ENCODE measurements around the gene MACROD2.

MACROD2 gene

DNA sequence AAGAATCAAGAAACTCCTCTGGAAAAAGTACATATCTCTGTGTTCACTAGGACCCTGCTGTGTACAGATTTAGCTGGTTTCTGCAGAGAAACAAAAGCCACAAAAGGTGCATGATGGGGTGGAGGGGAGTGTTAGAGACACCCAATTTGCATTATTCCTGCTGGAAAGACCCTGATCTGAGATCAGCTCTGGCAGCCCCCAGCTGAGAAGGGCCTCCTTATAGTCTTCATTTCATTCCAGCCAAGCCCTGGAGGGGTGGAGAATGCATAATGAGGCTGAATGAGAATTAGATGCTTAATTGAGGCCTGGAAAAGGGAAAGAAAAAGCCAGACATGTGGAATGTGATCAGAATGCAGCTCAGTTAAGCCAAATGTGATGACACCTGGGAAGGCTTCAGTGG is 2032.4 kb downstream of the MACROD2 start:
- no peak for DNase-seq

DNA sequence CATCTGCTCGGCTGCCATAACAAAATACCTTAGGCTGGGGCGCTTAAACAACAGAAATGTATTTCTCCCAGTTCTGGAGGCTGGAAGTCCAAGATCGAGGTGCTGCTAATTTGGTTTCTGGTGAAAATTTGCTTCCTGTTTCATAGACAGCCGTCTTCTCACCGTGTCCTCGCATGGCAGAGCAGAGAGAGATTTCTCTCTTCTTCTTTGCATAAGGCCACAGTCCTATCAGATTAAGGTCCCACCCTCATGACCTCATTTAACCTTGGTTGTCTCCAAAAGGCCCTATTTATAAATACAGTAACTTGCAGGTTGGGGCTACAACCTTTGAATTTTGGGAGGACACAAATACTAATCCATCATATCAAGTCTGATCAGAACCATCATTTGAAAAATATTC is 2033.6 kb downstream of the MACROD2 start:
- no peak for DNase-seq

DNA sequence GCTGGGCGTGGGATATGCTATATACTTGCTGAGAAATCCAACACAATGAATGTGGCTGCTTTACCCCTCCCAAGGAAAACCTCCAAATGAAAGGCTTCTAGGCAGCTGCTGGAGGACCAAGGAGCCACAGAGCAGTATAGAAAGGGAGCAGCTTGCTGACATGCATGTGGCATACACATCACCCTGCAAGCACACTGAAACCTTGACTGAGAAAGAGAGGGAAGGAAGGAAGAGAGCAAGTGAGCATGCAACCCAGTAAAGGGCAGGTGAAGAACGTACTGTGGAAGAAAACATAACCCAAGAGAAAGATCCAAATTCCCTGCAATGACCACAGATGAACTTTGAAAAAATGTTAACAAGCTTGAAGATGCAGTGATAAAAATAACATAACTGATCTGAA is 2034.9 kb downstream of the MACROD2 start:
- DNase-seq: no peak

DNA sequence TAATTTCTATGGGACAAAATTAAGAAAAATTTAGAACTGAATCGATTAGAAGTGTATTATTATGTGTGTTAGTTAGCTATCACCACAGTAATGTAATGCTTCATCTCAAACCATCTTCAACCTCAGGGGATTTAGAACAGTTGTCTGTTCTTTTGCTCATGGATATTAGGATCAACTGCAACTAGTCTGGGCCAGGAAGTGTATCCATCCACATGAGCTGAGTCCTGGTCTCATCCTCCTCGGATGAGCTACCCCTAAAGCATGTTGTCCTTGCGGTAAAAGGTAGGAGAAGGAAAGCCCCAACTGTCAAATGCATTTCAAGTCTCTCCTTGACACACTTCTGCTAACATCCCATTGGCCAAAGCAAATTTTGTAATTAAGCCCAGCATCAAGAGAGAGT is 2040.3 kb downstream of the MACROD2 start:
- DNase-seq: no peak

DNA sequence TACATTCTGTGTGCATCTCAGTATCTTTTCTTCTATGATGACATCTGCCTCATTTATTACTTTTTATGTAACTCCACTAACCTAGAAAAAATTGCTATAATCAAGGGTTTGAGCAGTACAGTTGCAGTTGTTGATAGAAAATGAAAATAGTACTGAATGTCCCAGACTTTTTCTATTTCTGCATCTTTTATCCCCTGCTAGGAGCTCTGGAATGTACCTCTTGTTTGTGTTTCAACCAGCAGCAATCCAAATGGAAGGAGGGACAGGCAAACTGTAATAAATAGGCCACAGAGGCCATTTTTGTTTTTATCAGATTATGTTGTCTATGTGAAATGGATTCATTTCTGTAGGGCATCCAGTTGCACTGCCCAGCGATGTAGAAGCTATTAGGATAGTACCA is 2041.0 kb downstream of the MACROD2 start:
- no peak for DNase-seq

DNA sequence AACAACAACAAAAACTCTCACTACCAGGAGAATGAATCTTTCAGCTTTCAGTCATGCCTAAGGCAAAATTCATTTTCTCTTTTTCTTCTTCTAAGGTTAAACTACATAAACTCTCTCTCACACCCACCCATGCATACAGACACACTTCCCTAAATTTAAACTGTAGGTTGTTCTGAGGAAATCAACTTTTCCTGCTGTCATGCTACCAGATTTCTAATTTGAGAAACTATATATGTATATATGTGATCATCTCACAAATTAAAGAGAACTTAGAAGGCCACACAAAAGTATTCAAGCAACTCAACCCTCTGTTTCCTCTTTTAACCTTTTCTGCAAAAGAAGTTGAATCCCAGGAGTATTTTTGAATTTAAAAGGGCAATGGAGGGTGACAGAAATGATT is 2045.4 kb downstream of the MACROD2 start:
- DNase-seq: no peak

DNA sequence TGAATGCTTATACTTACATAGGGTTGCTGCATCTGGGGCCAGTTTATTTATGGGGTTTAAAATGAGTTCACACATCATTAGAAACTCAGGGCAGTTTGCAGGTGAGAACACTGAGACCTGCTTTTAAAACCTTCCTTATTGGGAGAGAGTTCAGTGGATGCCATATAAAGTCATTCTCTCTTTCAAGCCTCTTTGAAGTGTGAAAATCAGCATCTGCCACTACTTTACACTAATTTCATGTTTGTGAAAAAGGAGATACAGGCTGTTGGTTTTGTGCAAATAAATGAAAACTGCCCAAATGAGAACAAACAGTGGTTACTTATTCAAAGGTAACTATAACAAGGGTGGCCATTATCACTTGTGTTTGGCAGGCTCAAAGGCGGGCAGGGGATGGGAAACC is 2047.4 kb downstream of the MACROD2 start:
- no peak for DNase-seq

DNA sequence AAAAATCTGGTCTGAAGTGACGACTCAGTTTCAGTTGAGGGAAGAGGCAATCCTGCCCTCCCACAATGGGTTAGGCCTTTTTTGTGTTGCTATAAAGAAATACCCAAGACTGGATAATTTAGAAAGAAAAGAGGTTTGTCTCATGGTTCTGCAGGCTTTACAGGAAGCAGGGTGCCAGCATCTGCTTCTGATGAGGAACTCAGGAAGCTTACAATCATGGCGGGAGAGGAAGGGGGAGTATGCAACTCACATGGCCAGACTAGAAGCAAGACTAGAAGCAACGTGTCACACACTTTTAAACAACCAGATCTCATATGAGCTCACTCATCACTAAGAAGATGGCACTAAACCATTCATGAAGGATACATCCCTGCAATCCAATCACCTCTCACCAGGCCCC is 2048.6 kb downstream of the MACROD2 start:
- DNase-seq: no peak

DNA sequence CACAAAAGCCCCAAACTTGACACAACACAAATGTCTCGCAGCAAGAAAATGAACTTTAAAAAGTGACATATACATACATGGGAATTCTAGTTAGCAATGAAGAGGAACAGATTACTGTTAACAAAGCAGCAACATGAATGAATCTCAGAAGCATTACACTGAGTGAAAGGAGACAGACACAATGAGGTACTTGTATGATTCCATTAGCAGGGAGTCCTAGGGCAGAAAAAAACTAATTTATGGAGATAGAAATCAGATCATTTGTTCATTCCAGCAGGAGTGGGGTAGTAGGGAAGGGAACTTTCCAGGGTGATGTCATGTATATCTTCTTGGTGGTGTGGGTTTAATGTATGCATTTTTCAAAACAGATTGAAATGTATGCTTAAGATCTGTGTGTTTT is 2053.6 kb downstream of the MACROD2 start:
- no peak for DNase-seq

DNA sequence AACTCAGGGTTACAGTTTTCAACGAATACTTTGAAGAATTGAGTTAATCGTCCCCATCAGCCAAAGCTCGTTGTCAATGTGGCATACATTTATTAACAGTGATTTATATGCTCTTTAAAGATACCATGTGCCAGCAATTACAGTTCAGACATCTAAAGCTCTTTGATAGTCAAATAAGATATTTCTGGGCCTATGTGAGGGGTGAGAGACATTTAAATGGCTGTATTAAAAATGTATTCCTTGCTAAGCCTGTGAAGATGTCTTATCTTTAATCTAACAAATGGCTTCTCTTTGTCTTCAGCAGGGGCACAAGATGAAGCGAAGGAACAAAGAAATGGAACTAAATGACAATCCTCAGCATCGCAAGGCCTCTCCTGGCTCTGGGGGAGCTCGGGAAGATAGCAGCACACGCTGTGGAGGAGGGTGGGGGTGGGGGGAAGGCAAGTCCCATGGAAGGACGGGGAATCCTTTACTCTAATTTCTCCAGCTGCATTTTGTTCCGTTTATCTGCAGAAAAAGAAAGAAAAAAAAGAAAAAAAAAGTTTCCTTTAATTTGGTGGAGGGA is 2054.3 kb downstream of the MACROD2 start:
- no peak for DNase-seq

DNA sequence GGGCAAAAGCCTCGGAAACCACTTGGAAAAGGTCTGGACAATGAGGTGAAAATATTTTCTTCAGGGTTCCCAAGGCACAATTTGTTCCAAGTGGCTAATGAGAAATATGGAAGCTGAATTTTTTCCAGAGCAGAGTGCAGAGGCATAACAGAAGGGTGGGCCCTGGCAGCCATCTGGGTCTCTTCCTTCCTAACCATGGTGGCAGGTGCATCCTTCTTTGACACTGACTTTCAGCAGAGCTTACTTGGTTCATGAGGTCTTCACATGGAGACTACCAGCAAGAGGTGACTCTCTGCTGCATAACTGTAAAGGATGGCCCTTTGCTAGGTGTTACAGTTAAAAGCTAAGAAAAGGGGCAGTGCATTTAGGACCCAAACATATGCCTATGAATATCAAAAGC is 2055.1 kb downstream of the MACROD2 start:
- no peak for DNase-seq

DNA sequence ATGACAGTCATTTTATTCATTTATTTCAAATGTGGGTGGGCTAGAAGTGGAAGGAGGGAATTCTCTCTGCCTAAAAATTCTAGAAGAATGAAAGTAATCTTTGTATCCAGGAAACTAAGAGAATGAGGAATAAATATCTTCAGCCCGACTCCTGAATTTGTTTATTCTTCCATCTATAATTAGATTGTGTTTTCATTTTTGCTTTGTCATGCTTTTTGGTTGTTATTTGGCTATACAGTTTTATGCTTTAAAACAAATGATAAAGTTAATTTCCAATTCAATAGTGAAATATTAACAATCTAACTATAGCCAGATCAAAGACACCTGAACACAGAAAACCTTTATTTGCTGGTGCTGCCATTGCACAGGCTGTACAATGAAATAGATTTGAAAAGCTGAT is 2056.7 kb downstream of the MACROD2 start:
- no peak for DNase-seq

DNA sequence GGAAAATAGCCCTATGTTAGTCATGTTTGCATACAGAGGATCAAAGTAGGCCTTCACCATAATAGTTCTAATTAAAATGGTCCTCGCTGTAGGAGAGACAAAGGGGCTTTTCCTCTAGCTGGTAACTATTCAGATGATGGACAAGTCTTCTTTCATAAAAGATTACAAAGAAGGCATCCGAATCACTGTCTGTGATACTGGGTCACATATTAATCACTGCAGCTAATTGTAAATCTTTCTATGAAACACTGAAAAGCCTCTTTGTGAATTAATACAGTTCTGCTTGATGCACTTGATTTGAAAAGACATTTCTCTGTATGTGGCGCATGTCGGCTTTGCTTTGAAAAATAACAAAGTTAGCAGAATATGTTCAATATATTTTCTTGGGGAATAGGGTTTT is 2057.1 kb downstream of the MACROD2 start:
- DNase-seq: no peak

DNA sequence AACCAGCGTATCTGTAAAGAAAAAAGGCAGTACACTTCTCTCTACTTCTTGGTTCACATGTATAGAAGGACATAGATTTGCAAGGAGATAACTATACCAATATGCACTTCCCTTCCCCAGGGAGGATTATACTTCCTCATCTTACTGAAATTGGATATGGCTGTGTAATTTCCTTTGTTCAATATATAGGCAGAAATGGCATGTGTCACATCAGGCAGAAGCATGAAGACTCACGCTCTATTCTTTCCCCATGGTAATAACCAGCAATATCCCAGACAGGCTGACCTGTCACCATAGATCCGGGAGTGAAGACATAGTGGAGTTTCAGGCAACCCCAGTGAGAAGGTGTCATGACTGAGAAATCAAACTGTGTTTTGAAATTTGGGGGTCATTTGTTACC is 2059.7 kb downstream of the MACROD2 start:
- DNase-seq: no peak

DNA sequence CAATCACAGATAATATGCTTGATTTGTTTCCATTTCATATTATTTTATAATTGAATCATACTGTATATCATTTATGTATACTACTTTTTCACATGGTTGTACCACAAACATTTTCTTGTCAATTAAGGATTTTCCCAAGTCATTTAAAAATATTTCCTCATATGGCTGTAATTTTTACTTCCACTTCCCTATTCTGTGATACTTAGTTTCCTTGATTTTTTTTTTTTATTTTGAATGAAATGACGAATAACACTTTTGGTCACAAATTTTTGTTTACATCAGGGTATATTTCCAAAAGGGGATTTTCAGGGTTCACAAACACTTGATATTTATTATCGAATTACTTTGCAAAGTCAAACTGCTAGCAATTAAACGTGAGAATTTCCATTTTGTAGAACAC is 2062.3 kb downstream of the MACROD2 start:
- DNase-seq: no peak

DNA sequence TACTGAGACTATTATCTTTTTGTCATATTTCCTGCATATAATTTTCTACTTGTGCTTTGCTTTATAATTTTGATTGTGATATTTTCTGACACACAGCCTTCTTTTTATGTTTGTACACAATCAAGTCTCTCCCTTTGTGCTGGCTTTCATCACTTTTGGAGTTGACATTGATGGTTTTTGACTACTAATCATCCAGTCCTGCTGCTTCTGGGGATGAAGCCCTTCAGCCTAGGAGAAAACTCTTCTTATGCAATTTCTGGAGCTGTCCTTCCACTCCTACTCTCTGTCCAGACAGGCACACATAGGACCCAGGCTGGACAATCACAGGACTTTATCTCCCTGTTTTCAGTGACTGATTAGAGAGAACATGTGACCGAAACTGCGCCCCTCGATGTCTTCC is 2063.0 kb downstream of the MACROD2 start:
- DNase-seq: no peak

DNA sequence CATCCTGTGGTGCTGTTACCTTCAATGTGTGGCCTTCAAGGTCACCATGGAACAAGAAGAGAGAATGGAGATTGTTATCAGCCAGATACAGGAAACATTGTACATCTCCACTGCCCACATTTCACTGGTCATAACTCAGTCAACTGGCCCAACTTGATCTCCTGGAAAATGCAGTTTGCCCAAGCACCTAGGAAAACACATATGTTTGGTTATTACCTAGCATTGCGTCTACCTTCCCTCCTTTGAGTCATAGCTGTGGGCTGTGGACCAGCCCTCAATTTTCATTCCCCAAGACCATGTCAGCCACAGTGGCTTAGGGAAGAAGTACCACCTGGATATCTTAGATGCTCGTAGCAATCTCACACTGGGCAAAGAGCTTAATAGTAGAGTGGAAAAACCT is 2064.5 kb downstream of the MACROD2 start:
- no peak for DNase-seq

DNA sequence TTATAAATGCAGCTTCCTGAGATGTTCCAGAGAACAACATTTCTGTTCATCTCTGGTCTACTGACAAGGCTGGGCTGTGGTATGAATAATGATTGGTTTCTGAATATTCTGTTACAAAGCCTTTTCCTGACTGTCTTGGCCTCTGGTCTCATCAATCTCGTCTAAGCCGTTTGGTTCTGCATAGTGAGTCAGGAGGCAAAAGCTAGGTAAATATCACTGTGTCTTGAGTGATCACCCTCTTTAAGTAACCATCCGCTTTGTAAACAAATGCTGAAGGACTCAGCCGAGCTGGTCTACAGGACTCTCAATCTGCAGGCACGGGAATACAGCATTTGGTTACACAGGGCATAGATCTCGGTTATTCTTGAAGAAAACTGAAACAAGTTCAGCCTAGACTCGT is 2066.0 kb downstream of the MACROD2 start:
- no peak for DNase-seq

DNA sequence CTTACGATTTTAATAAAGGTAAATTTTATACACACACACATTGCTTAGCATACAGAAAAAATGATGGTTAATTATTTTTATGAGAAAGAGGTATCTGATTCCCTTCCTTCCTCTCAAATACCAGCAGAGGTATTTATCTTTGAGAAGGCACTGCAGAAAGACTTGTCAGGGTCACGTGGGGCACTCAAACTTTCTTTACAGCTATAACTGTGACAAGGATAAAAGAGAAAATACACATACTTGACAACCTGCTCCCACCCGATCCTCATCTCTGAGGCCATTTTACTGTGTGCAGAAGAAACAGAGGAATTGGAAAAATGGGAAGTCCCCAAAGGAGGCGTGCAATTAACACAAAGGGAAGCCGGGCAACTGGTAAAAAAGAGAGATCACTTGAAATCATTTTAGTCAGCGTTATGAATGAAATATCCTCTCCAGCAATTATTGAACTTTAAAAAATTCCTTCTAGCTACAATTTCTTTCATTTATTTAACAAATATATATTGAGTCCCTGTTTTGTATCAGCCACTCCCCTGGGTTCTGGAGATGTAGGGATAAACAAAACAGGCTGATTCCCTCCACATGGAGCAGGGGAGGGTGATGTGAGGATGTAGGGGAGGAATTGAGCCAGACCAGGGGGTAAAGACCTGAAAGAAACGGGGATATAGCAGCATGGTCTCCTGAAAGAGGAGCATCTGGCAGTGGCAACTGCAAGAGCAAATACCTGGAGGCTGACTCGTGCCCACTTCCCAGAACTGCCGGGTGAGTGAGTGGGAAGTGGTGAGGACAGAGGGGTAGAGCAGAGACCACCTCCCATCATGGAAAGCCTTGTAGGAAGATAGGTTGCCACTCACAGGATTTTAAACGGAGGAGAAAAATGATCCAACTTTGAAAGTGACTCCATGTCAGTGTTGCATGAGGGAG is 2067.6 kb downstream of the MACROD2 start:
- no peak for DNase-seq

DNA sequence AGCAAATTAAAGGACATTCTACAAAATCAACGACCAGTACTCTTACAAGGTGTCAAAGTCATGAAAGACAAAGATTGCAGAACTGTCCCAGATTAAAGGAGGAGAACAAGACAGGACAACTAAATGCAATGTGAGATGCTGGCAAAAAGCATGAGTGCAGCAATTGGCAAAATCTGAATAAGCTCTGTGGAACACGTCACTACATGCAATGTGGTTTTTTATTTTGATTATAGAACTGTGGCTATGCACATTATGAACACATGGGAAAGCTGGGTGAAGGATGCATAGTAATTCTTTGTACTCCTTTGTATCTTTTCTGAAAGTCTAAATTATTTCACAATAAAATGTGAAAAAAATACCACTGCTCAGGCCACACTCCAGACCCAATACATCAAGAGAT is 2068.6 kb downstream of the MACROD2 start:
- DNase-seq: no peak

DNA sequence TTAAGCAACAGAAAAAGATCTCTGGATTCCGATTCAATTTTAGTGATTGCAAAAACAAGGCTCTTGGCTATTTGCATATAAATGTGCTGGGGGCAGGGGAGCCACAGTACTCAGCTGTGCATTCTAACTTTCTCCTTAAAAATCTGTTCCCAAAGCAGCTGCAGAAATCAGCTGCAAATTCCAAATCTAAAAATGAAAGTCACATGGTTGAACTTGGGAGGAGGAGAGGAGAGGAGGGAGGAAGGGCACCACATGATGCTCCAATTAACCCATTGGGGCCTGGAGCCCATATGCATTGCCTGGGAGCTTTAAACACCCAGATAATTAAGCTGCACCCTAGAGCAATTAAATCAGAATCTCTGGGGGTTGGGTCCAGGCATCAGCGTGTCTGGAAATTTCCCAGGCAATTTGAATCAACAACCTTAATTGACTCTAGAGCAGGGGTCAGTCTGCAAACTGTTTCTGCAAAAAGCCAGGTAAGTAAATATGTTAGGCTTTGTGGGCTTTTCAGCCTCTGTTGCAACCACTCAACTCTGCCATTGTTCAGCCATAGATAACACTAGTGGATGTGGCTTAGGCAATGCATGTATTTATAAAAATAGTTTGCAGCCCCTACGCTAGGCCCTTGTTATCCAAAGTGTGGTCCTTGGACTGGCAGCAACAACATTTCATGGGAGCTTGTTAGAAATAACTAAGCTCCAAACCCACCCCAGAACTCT is 2069.8 kb downstream of the MACROD2 start:
- no peak for DNase-seq

DNA sequence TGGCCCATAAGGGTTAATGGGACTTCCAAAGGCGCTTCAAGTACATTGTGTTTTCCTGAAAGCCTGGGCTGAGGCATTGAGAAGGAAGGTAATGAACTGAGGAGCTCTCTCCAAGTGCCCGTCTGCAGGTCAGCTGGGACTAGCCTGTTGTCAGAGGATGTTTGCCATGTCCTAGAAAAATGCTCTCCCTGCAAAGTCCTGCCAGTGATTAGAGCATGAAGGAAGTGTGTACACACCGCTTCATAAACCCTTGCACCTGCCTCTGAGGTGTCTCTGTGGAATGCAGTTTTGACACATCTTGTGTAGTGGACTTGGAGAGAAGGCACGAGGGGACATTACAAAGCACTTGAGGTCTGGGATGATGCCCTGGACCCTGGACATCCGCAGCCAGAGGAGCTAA is 2071.3 kb downstream of the MACROD2 start:
- DNase-seq: no peak

DNA sequence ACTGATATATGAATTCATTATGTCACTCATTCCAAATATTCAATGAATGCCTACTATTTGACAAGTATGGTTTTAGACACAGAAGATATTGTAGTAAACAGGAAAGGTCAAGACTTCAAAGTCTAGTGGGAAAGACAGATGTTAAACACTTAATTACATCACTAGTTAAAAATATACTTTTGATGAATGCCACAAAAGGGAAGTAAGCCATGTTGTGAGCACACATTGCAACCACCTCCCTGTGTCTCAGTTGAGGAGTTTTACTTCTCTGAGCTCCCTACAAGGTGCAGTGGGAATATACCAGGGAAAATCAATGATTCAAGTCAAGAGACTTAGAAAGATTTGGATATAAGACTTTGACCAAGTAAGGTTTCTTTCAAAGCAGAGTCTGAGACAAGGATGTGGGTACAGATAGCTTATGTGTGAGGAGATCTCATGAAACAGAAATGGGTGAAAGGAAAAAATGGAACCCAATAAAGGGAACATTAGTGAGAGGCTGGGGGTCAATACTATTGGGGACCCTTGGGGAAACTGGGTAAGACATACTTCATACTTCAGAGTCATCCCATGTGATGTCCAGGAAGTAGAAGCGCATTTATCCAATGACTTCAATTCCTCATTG is 2074.2 kb downstream of the MACROD2 start:
- DNase-seq: no peak

DNA sequence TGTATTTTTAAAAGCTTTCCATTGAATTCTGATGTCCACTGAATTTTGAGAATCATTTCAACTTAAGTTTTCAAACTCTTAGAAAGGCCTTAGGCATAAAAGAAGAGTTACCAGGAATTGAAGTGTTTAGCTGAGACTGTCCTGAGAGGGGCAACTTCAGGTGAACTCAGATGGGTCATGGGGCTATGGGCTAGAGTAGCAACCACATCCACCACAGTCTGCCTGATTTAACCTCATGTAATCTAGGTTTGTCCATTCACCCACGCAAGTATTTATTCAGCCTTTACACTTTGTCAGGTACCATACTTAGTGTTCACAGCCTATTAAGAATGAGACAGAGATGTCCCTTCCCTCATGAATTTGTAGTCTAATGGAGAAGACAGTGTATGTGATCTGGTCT is 2076.9 kb downstream of the MACROD2 start:
- DNase-seq: no peak
